Measurements from ENCODE around the gene GRM7.

DNA sequence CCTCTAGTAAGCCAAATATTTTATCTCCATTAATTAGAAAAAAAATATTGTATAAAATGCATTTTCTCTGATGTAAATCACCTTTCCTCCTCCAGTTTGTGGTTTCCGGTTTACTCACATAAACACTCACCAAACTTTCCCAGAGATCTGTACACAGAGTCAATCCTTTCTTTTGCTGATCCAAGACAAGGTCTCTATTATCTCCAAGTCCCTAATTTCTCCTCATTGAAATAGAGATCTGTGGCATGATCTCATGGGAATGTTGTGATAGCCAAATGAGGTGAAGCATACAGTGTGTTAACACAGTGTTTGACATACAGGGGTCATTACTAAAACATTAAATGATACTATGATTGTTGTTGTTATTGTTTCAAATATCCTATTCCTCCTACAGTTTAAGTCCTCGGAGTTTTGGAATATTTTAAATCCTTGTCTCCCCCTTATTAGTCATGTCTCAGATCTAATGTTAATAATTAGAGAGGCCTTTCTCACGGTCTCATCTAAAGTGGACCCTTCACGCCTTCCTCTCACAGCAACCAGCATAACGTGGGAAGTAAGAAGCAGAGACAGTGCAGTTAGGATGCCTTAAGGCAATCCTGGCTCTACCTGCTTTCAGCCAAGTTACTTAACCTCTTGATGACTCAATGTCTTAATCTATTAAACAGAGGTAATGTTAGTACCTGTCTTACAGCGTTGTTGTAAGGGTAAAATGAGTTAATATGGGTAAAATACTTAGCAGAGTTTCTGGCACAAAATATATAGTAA is 333.3 kb downstream of the GRM7 start:
- TF ChIP-seq YY1 (IDR thresholded peaks at IDR 0.05; ENCODE audit: extremely low read depth, insufficient replicate concordance, low read depth, low read length) (no peak), EZH2 (IDR thresholded peaks at IDR 0.05) (no peak), POLR2A (IDR thresholded peaks at IDR 0.05; ENCODE audit: borderline replicate concordance, extremely low read depth, insufficient read depth, insufficient read length) (no peak), CEBPB (IDR thresholded peaks at IDR 0.05; ENCODE audit: low read depth) (no peak), POLR2AphosphoS5 (IDR thresholded peaks at IDR 0.05; ENCODE audit: low read depth, low read length) (no peak), EZH2phosphoT487 (IDR thresholded peaks at IDR 0.05; ENCODE audit: borderline replicate concordance) (no peak), SP1 (IDR thresholded peaks at IDR 0.05; ENCODE audit: low read depth) (no peak), ZNF274 (IDR thresholded peaks at IDR 0.05; ENCODE audit: low read depth, low read length) (no peak), RAD21 (IDR thresholded peaks at IDR 0.05; ENCODE audit: low read depth) (no peak)
- TF ChIP-seq, protein P1, sequence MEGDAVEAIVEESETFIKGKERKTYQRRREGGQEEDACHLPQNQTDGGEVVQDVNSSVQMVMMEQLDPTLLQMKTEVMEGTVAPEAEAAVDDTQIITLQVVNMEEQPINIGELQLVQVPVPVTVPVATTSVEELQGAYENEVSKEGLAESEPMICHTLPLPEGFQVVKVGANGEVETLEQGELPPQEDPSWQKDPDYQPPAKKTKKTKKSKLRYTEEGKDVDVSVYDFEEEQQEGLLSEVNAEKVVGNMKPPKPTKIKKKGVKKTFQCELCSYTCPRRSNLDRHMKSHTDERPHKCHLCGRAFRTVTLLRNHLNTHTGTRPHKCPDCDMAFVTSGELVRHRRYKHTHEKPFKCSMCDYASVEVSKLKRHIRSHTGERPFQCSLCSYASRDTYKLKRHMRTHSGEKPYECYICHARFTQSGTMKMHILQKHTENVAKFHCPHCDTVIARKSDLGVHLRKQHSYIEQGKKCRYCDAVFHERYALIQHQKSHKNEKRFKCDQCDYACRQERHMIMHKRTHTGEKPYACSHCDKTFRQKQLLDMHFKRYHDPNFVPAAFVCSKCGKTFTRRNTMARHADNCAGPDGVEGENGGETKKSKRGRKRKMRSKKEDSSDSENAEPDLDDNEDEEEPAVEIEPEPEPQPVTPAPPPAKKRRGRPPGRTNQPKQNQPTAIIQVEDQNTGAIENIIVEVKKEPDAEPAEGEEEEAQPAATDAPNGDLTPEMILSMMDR (IDR thresholded peaks at IDR 0.05 in 2 of 3, conservative IDR thresholded peaks at IDR 0.05 in 1 of 3; ENCODE audit: borderline replicate concordance in 1 of 3, insufficient read depth in 1 of 3, low read depth in 2 of 3, low read length in 2 of 3), result no peak
- TF ChIP-seq, protein P2, sequence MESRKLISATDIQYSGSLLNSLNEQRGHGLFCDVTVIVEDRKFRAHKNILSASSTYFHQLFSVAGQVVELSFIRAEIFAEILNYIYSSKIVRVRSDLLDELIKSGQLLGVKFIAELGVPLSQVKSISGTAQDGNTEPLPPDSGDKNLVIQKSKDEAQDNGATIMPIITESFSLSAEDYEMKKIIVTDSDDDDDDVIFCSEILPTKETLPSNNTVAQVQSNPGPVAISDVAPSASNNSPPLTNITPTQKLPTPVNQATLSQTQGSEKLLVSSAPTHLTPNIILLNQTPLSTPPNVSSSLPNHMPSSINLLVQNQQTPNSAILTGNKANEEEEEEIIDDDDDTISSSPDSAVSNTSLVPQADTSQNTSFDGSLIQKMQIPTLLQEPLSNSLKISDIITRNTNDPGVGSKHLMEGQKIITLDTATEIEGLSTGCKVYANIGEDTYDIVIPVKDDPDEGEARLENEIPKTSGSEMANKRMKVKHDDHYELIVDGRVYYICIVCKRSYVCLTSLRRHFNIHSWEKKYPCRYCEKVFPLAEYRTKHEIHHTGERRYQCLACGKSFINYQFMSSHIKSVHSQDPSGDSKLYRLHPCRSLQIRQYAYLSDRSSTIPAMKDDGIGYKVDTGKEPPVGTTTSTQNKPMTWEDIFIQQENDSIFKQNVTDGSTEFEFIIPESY (IDR thresholded peaks at IDR 0.05; ENCODE audit: extremely low read depth, insufficient replicate concordance, low read length), result no peak
- TF ChIP-seq, protein P3, sequence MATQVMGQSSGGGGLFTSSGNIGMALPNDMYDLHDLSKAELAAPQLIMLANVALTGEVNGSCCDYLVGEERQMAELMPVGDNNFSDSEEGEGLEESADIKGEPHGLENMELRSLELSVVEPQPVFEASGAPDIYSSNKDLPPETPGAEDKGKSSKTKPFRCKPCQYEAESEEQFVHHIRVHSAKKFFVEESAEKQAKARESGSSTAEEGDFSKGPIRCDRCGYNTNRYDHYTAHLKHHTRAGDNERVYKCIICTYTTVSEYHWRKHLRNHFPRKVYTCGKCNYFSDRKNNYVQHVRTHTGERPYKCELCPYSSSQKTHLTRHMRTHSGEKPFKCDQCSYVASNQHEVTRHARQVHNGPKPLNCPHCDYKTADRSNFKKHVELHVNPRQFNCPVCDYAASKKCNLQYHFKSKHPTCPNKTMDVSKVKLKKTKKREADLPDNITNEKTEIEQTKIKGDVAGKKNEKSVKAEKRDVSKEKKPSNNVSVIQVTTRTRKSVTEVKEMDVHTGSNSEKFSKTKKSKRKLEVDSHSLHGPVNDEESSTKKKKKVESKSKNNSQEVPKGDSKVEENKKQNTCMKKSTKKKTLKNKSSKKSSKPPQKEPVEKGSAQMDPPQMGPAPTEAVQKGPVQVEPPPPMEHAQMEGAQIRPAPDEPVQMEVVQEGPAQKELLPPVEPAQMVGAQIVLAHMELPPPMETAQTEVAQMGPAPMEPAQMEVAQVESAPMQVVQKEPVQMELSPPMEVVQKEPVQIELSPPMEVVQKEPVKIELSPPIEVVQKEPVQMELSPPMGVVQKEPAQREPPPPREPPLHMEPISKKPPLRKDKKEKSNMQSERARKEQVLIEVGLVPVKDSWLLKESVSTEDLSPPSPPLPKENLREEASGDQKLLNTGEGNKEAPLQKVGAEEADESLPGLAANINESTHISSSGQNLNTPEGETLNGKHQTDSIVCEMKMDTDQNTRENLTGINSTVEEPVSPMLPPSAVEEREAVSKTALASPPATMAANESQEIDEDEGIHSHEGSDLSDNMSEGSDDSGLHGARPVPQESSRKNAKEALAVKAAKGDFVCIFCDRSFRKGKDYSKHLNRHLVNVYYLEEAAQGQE (IDR thresholded peaks at IDR 0.05; ENCODE audit: low read depth), result no peak
